ENCODE measurements around the gene MGARP.
"Not testable (repeated sequence)": the region's sequence is repeated elsewhere in the genome, so short reads cannot be mapped to it uniquely, and the experiment has no call there.

MGARP gene

GRCh38 chr4:139295206-139295941 lies 15.3 kb upstream of the MGARP start:
- peak; percentile 99 for DNase-seq (ENCODE audit: low read depth)

- no peak for DNase-seq (ENCODE audit: low read depth)
Observed at GRCh38 chr4:139286186-139286698, 6.2 kb upstream of the MGARP start.

- no peak for DNase-seq (ENCODE audit: low read depth)
Observed at GRCh38 chr4:139282721-139283075, 2.7 kb upstream of the MGARP start.

GRCh38 chr4:139282065-139282720 lies 2.2 kb upstream of the MGARP start:
- no peak for DNase-seq (ENCODE audit: low read depth)

GRCh38 chr4:139278912-139279759 lies 889 bp downstream of the MGARP start:
- no peak for DNase-seq (ENCODE audit: low read depth)

GRCh38 chr4:139278485-139278884 lies 1.5 kb downstream of the MGARP start:
- DNase-seq (ENCODE audit: low read depth): no peak

- no peak for DNase-seq (ENCODE audit: low read depth)
Observed at GRCh38 chr4:139275281-139275735, 4.7 kb downstream of the MGARP start.

GRCh38 chr4:139274790-139275189 lies 5.2 kb downstream of the MGARP start:
- no peak for DNase-seq (ENCODE audit: low read depth)

GRCh38 chr4:139273835-139274234 lies 6.2 kb downstream of the MGARP start:
- no peak for DNase-seq (ENCODE audit: low read depth)

GRCh38 chr4:139267301-139267700 lies 12.7 kb downstream of the MGARP start:
- DNase-seq (ENCODE audit: low read depth): no peak

GRCh38 chr4:139266583-139267257 lies 13.3 kb downstream of the MGARP start:
- peak; percentile 59 for DNase-seq (ENCODE audit: low read depth)

GRCh38 chr4:139266208-139266582 lies 13.8 kb downstream of the MGARP start:
- no peak for DNase-seq (ENCODE audit: low read depth)

- DNase-seq (ENCODE audit: low read depth): no peak
Observed at GRCh38 chr4:139265654-139266053, 14.4 kb downstream of the MGARP start.

GRCh38 chr4:139256349-139256748 lies 23.7 kb downstream of the MGARP start:
- no peak for DNase-seq (ENCODE audit: low read depth)

GRCh38 chr4:139255581-139255980 lies 24.4 kb downstream of the MGARP start:
- not testable (repeated sequence) for DNase-seq (ENCODE audit: low read depth)

GRCh38 chr4:139253713-139254112 lies 26.3 kb downstream of the MGARP start:
- DNase-seq (ENCODE audit: low read depth): no peak

- no peak for DNase-seq (ENCODE audit: low read depth)
Observed at GRCh38 chr4:139253046-139253445, 27.0 kb downstream of the MGARP start.

- no peak for DNase-seq (ENCODE audit: low read depth)
Observed at GRCh38 chr4:139247700-139248238, 32.3 kb downstream of the MGARP start.

- no peak for DNase-seq (ENCODE audit: low read depth)
Observed at GRCh38 chr4:139247241-139247640, 32.8 kb downstream of the MGARP start.

GRCh38 chr4:139246166-139246565 lies 33.9 kb downstream of the MGARP start:
- DNase-seq (ENCODE audit: low read depth): no peak

GRCh38 chr4:139245590-139245989 lies 34.4 kb downstream of the MGARP start:
- no peak for DNase-seq (ENCODE audit: low read depth)

Data from stimulated activated CD8-positive, alpha-beta memory T cell treated with anti-CD3 and anti-CD28 coated beads, Interleukin-7, amount 100 ng/mL, for 24 hours (primary cell).